ENCODE measurements around the gene MAGI1.
A peak's percentile ranks its signal among the peaks of the same experiment; 100 is the strongest.

MAGI1 gene

DNA sequence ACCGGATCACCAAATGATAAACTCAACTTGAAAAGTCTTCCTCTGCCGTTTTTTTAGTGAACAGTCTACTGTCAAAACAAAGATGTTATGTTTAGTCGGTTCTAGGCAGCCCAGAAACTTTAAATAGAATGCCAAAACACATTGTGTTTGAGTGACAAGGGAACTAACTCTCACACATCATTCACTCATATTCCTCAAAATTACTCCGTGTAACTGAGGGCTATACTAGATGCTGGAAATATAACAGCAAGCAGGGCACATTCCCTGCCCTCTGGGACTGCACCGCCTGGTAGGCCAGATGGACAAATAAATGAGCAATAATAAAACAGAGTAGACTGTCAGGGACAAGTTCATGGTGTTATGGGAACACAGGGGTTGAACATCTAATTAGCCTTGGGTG is 251.4 kb downstream of the MAGI1 start:
- DNase-seq, result no peak

- no peak for DNase-seq
These were observed 251.8 kb downstream of the MAGI1 start for GRCh38 chr3:65786890-65787289.

DNA sequence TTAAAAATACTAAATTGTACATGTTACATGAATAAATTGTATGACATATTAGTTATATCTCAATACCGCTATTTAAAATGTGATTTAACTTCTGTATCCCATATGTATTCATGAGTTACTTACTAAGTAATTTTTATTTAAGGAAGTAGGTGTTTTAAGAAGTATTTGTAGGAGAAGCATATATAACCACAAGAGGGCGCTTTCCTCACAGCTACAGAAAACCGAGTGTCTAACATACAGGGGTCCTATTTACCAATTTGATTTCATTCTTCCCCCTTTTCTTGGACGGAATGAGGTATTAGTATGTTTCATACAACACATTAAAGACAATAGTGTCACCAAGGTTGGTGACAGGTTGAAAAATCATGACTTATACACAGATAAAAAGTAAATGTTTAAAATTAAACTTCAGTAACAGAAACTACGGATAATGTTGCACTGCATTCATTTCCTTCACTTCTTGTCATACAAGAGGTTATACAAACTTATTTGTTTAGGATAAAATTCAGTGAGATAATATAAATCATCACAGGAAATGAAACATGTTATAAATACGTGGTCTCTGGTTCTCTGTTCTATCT is 253.6 kb downstream of the MAGI1 start:
- DNase-seq, result peak in 1 of 2 experiments; percentile 66

DNA sequence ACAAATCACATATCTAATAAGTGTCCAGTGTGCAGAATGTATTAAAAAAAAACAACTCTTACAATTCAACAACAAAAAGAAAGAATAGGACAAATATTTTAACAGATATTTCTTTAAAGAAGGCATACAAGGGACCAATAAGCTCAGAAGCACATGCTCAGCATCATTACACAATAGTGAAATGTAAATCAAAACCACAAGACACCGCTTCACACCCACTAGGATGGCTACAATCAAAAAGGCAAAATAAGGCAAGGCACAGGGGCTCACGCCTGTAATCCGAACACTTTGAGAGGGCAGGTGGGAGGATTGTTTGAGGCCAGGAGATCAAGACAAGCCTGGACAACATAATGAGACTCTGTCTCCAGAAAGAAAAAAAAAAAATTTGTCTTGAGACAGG is 255.6 kb downstream of the MAGI1 start:
- DNase-seq, result no peak

DNA sequence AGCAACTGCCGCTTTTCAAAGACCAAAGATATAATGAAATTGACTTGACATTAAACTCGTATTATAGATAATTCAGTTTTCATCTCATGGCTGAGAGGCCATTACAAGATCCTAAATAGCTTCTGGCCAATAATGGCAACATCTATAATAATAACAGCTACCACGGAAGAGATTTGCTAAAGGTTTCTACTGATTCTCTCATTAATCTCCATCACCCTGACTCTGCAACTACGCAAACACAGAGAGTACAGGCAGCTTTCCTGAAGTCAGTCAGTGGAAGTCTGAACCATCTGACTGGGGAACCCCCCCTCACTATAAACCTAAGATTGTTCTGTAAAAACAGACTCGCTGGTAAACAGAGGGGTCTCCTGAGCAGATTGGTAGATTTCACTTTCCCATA is 257.1 kb downstream of the MAGI1 start:
- DNase-seq, result no peak

DNA sequence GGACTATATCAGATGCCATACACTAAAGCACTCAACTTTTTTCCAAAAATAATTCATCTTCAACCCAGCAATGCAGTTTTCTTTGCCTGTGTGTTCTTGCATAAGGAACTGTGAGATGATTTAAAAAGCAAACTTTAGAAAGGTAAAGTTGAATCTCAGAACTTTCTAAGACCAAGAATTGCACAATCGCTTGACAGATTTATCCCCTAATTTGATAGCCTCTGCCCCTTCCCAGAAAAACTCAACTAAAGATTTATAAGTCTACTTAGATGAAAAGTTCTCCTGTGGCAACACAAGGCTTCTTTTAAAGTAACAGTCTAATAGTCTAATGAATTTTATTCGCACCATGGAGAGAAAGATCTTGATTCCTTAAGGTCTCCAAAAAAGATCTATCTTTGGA is 259.3 kb downstream of the MAGI1 start:
- DNase-seq, result no peak

- no peak for DNase-seq
These were observed 259.8 kb downstream of the MAGI1 start for GRCh38 chr3:65778968-65779367.

GRCh38 chr3:65777050-65777449 is 261.7 kb downstream of the MAGI1 start:
- DNase-seq, result no peak

- DNase-seq, result no peak
These were observed 262.2 kb downstream of the MAGI1 start for GRCh38 chr3:65776494-65776893.

DNA sequence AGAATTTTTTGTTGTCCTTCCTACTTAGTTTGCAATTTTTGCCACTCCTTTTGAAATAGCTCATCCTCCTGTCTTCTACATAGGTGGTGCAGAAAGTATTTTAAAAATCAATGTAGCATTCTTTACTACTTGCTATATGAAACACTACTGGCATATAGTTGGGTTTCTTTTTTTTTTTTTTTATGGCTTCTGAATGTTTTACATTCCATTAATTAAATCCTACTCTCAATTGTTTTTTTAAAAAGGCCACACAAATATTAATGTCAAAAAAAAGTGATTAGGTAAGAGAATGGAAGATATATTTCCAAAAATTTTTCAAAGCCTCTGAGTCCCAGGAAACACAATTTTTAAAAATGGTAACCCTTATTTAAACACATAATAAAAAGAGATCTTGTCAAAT is 262.6 kb downstream of the MAGI1 start:
- DNase-seq, result no peak

DNA sequence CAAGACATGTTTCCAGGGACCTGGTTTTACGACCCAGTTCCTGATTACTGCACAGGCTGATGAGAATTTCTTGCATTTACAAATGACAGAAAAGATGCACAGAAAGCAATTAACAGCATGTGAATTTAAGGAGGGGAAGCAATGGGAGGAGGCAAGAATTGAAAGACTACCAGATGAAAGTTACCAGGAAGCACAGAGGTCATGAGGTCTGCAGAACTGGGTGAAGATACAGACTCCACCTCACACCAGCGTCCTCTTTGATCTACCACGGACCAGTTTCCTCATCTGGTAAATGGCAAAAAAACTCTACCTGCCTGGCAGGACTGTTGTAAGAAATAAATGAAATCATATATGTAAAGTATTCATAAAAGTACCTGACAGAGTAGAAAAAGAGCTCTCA is 266.0 kb downstream of the MAGI1 start:
- DNase-seq, result no peak

- DNase-seq, result no peak
These were observed 271.2 kb downstream of the MAGI1 start for GRCh38 chr3:65767551-65767950.

DNA sequence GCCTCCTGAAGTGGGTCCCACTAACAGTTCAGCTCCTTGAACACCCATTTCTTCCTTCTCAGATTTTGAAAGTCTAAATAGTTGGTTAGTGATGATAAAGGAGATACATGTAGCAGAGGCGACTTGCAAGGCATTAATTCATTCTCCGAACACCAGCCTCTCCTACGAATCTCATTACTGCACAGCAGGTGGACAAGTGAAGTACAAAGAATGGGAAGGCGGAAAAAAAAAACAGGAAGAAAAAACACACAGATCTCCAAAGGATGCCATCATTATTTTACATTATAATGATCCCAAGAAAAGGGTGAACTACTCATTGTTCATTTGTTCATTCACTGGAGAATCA is 276.5 kb downstream of the MAGI1 start:
- no peak for DNase-seq

DNA sequence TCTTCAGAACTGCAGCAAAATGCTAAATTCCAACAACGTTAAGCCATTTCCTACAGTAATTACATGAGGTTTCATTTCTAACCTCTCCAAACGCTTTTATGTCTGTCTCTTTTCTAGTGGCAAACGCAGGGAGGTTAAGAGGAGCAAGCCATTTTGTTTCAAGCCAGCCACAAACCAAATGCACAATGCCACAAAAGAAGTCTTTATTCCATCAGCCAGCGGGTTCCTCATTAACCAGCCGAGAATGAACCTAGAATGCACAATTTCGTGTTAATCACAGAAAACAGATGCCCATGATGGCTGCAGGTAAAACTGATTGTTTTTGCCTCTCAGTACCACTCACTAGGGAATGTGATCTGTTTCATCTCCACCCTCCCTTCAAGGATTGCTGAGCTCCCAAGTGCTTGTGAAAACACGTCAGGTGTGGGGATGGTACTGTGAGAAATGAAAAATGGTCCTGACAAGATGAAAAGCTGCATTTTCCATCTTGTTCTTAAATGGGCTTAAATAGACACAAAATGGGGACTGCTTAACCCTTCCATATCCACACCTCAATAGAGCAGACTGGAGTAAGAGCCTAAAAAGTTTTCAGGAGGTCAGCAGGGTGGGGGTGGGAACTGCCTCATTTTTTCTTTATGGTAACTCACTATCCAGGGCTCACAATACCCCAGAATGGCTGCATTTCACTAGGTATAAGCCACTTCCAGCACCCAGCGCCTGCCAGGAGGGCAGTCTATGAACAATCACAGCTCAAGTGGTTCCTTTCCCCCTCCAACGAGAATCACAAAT is 277.1 kb downstream of the MAGI1 start:
- no peak for DNase-seq

DNA sequence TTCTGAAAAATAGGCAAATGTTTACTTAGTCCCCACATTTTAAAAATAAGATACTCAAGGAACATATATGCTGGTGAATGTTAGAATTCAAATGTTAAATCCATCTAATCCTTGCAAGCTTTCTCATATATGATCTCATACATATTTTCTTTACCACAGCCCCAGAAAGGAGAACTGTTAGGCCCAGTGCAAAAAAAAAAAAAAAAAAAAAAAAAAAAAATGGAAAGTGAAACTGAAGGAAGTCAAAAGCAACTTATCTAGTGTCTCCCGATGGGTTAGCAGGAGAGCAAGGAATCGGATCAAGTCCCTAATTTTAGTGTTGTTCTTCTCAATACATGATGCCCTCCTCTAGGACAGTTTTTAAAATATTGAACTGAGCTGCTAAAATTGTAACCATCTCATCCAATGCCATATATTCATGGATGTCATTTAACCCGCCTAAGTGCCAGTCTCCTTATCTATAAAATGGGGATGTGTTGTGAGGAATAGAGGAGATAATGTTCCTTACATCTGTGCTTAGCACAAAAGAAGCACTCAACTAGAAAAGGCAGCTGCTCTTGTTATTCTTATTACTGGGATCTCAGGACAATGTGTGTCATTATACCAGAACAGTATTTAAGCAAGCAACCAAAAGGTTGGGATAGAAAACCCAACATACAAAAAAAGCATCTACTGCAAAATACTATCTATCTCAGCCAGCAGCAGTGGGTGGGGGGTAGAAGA is 279.7 kb downstream of the MAGI1 start:
- DNase-seq, result no peak

DNA sequence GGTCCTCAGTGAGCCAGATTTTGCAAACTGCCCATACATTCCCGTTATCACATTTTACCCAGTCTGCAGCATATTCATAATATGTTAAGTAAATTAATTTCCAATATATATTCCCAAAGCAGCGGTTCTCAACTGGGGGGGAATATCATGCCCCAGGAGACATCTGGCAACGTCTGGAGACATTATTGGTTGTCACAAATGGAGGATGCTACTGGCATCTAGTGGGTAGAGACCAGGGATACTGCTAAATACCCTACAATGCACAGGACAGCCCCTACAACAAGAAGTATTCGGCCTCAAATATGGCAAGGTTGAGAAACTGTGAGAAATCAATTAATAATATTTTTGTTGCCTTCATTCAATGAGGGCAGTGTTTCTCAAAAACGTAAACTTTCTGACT is 280.3 kb downstream of the MAGI1 start:
- DNase-seq, result no peak

DNA sequence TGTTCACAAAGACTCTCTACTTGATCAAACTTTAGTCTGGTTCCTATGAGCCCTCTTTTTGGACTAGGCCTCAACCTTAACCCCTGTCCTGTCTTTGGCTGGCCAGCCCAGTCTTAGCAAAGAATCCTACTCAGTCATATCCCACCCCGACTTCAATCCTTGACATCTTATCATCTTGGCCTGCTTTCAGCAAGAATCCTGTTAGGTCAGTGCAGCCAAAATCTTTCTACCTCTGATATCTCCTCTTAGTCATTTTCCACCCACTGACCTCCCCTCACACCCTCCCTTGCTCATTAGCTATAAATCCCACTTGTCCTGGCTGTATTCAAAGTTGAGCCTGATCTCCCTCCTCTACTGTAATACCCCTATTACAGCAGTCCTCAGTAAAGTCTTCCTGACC is 286.1 kb downstream of the MAGI1 start:
- no peak for DNase-seq

DNA sequence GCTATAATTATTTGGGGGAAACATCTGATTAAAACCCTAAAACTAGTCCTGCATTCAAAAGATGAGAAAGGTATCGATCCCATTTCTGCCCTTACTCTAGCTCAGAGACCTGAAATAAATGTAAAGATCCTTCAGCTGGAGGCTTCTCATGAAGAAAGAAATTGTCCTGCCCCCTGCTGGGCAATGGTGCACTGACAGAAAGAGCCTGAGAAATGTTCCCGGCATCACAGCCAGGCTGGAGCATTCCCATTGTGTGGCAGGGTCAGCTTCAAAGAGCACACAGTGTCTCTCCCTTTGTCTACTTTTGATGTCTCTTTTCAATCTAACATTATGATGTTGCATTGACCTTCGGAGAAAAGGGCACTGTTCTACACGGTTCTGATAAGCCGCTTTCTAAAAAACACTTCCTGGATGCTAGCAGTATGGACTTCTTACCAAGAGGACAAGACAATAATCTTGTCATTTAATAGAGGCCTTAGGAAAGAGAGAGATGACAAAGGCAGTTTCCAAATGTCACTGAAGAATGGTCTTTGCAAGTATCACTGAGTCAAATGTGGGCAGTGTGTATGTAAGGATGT is 287.5 kb downstream of the MAGI1 start:
- DNase-seq, result peak in 1 of 2 experiments; percentile 14

DNA sequence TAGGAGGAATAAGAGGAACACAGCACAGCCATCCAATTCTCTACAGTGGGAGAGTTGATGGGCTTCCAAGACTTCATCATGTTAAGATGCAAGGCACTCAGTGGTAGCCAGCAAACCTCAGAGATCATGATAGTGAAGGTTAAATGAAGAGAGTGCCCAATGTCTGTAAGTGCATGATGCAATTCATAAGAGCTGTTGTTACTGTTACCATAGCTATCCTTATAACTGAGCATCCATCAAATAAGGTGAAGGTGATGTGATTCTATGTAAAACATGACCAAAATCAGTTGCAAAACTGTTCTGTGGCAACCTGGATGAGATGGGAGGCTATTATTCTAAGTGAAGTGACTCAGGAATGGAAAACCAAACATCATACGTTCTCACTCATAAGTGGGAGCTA is 289.7 kb downstream of the MAGI1 start:
- DNase-seq, result no peak

DNA sequence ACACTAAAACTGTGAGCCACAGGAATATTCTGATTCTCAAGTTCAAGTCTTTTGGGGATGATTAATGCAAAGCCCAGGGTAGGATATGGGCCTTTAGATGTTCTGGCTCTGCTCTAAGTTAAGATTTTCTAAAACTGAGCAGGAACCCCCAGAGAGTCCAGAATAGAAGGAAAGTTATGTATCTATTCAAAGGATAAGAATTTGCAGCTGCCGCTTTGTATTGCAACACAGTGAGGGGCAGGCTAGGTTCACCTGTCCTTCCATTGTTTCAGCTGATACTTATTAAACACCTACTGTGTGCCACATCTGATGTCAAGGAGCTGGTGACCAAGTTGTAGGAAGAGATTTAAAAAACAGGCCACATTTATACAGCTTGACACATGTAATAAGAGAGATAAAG is 290.4 kb downstream of the MAGI1 start:
- DNase-seq, result no peak

DNA sequence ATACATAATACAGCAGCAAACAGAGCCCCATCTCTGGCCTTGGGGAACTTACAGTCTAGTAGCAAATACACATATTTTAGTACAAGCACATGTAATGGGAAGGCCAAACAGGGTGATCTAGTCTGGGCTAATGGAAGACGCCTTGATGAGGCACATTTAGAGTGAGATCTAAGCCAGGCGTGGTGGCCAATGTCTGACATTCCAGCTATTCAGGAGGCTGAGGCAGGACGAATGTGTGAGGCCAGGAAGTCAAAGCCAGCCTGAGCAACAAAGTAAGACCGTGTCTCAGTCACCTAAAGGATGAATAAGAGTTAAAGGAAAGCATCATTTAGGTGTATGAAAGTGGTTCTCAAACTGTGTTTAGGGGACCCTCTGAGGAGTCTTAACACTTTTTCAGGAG is 291.9 kb downstream of the MAGI1 start:
- DNase-seq, result no peak

DNA sequence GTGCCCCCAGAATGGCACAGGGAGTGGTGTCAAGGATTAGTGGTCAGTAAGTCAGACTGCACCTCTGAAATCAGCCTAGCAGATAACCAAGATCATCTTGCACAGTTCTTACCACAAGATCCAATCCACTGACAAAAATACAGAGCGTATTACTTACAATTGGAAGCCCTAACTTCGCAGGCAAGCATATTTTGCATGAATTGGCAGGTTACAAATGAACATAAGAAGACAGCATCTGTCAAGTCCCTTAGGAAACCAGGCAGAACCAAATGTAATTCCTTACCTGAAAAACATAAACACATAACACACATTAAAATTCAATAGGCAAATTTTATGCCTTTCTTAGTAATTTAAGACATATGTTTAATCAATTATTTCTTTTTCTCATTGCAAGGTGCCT is 293.4 kb downstream of the MAGI1 start:
- DNase-seq, result no peak

DNA sequence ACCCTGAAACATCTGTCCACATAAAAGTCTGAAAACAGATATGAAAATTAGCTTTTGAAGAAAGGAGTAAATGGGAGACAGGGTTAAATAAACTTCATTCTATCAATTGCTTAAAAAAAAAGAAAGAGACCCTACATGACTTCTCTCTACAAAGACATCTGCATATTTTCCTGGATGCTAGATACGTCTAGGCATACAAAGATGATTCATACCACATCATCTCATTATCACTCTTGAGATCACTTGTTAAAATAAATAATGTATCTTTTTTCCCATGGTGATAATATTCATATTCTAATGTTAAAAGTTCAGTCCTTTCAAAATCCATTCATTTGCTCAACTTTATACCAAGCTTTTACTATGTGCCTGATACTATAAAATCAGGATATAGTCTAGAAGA is 295.8 kb downstream of the MAGI1 start:
- no peak for DNase-seq

GRCh38 chr3:65741540-65741939 is 297.2 kb downstream of the MAGI1 start:
- DNase-seq, result no peak
